ENCODE measurements around the gene ADRA2C.

- TF ChIP-seq RB1 (IDR thresholded peaks at IDR 0.05; ENCODE audit: low read depth) (no peak), JUN (IDR thresholded peaks at IDR 0.05; ENCODE audit: borderline replicate concordance, low read depth, low read length) (no peak), JUN (CRISPR knock-in tag; IDR thresholded peaks at IDR 0.05; ENCODE audit: borderline replicate concordance) (no peak), CTCF (IDR thresholded peaks at IDR 0.05 in 2 of 3, conservative IDR thresholded peaks at IDR 0.05 in 1 of 3; ENCODE audit: insufficient read depth in 2 of 3, low read depth in 1 of 3, low read length in 3 of 3) (no peak), ZNF398 (CRISPR knock-in tag; IDR thresholded peaks at IDR 0.05) (no peak), SNIP1 (IDR thresholded peaks at IDR 0.05; ENCODE audit: low read depth) (no peak)
Measured at GRCh38 chr4:3749081-3749480, 17.1 kb upstream of the ADRA2C start.

Measured in K562 (cell line).